Spleen (tissue), 11 donors: ENCODE measurements around the gene NSF. TPM values are rescaled to one million over a fixed set of nuclear protein-coding genes. Genes with fewer than 3 reads are reported as not detected.
"Not testable (repeated sequence)": the region's sequence is repeated elsewhere in the genome, so short reads cannot be mapped to it uniquely, and the experiment has no call there.

Experiments used
- DNase-seq: peaks from one replicate; pipeline ENCODE4 v3.0.0-alpha.2; 2020
- H3K27ac ChIP-seq, 8 donors: fragments of 200-600 bp; sonication (generic) in 7 of 8; 1 replicate in 4 of 8; 2 replicates in 4 of 8; pipeline versions ENCODE4 v1.5.0 to v1.8.0; 2016 to 2021; ENCODE audit warnings: inconsistent platforms in 4 of 8, mild to moderate bottlenecking in 4 of 8, moderate library complexity in 1 of 8
- H3K27me3 ChIP-seq, 7 donors: fragments of 200-600 bp; sonication (generic) in 6 of 7; replicated peaks in 1 of 7; 1 replicate in 4 of 7; 2 replicates in 3 of 7; pipeline versions ENCODE4 v1.5.0 to v1.8.0; 2016 to 2021; ENCODE audit warnings: inconsistent platforms in 3 of 7, mild to moderate bottlenecking in 1 of 7
- H3K36me3 ChIP-seq, 6 donors: fragments of 200-600 bp; sonication (generic) in 5 of 6; 1 replicate in 4 of 6; 2 replicates in 2 of 6; pipeline versions ENCODE4 v1.5.0 to v1.8.0; 2016 to 2021; ENCODE audit warnings: inconsistent platforms in 2 of 6
- H3K4me1 ChIP-seq, 6 donors: fragments of 200-600 bp; sonication (generic) in 5 of 6; 1 replicate in 3 of 6; 2 replicates in 3 of 6; pipeline versions ENCODE4 v1.5.0 to v1.8.0; 2016 to 2021; ENCODE audit warnings: inconsistent platforms in 3 of 6
- H3K4me3 ChIP-seq, 8 donors: fragments of 200-600 bp; sonication (generic) in 7 of 8; 1 replicate in 4 of 8; 2 replicates in 4 of 8; pipeline versions ENCODE4 v1.5.0 to v1.8.0; 2016 to 2021; ENCODE audit warnings: inconsistent platforms in 4 of 8, mild to moderate bottlenecking in 4 of 8, moderate library complexity in 2 of 8
- H3K9me3 ChIP-seq, 8 donors: fragments of 200-600 bp; sonication (generic) in 7 of 8; 1 replicate in 4 of 8; 2 replicates in 4 of 8; pipeline versions ENCODE4 v1.5.0 to v1.8.0; 2016 to 2021; ENCODE audit warnings: inconsistent platforms in 4 of 8
- CTCF ChIP-seq, 11 experiments: fragments of 200-600 bp in 7 of 11; fragments of 450-650 bp in 4 of 11; sonication (generic) in 4 of 11; IDR thresholded peaks in 8 of 11; conservative IDR thresholded peaks in 3 of 11; 1 replicate in 7 of 11; 2 replicates in 4 of 11; pipeline versions ENCODE4 v1.4.0 to v1.8.0; 2016 to 2021; ENCODE audit warnings: antibody characterized with exemption in 11 of 11, inconsistent platforms in 4 of 11, mild to moderate bottlenecking in 1 of 11
- WGBS, 5 donors: extraction: QIAGEN DNeasy Blood & Tissue Kit in 3 of 5; methylation state at CpG; one replicate each; pipeline versions ENCODE4 v1.1.5 to v1.1.7; 2013 to 2018; 5-methylcytosine and 5-hydroxymethylcytosine counted together
- intact Hi-C: fragments of 100-400 bp; cut with DNase I; formaldehyde crosslinking; loops from one replicate; pipeline ENCODE4 v1.15.0; 2023; ENCODE audit warnings: low total_unique reads
- polyA plus RNA-seq, 3 donors: library from polyadenylated mRNA; stranded (reverse); fragments of 200-250 nt; gene quantifications; one replicate each; pipeline ENCODE4 v1.2.1, GENCODE V29; 2013
- total RNA-seq, 7 donors: library from RNA; depleted of rRNA in 3 of 7; stranded (reverse); fragments of >200 nt in 3 of 7; fragmentation: NEBNext Ultra II Directional in 4 of 7; extraction: Animal tissue kit (Norgen Biotek cat#: 25700) in 4 of 7; gene quantifications; one replicate each; pipeline versions ENCODE4 v1.1.0 to v1.2.1, GENCODE V29; 2016 to 2021
- donor health status: healthy with polysubstance abuse.
- donor health status: DM: no; HTN: no; CAD: no; lungs with moderate emphysema.
- donor health status: DM: no; HTN: no; CAD: no.
- donor health status: Bipolar disorder and iron deficiency.
- donor health status: healthy.
- donor health status: DM: no; HTN: no; CAD: no.
- donor health status: DM: yes; HTN: yes; CAD: no.

NSF gene
- total and polyA plus RNA-seq, 10 donors = 8.7 to 57.6 (median 42.4) TPM

GRCh38 chr17:46623790-46624189 is 33.3 kb downstream of the NSF start:
- DNase-seq, H3K36me3 ChIP-seq, H3K9me3 ChIP-seq, H3K27me3 ChIP-seq, H3K27ac ChIP-seq, H3K4me1 ChIP-seq, intact Hi-C loops, H3K4me3 ChIP-seq: not testable (repeated sequence)
- no CpG with 5 or more reads among the region's 2 CpGs for WGBS, 5 donors

DNA sequence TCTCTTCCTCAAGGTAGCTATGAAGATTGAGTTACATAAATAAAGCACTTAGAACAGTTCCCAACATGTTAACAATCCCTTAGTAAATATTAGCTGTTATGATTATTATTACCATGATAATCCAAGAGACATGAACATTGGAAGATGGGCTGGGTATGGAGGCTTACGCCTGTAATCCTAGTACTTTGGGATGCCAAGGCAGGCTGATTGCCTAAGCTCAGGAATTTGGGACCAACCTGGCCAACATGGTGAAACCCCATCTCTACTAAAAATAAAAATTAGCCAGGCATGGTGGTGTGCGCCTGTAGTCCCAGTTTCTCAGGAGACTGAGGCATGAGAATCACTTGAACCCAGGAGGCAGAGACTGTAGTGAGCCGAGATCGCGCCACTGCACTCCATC is 34.3 kb downstream of the NSF start:
- intact Hi-C loops, H3K27me3 ChIP-seq, H3K27ac ChIP-seq, H3K4me1 ChIP-seq, H3K36me3 ChIP-seq, H3K9me3 ChIP-seq, DNase-seq, H3K4me3 ChIP-seq: not testable (repeated sequence)
- no CpG with 5 or more reads among the region's 5 CpGs for WGBS, 5 donors

- WGBS, 5 donors = 60% methylated on average over 2 of the region's 2 CpGs; no CpG with 5 or more reads in 4 of the 5 donors
- H3K27me3 ChIP-seq, H3K4me3 ChIP-seq, intact Hi-C loops, H3K36me3 ChIP-seq, DNase-seq, H3K27ac ChIP-seq, H3K4me1 ChIP-seq, H3K9me3 ChIP-seq: not testable (repeated sequence)
These were observed 37.0 kb downstream of the NSF start for GRCh38 chr17:46627452-46627851.

DNA sequence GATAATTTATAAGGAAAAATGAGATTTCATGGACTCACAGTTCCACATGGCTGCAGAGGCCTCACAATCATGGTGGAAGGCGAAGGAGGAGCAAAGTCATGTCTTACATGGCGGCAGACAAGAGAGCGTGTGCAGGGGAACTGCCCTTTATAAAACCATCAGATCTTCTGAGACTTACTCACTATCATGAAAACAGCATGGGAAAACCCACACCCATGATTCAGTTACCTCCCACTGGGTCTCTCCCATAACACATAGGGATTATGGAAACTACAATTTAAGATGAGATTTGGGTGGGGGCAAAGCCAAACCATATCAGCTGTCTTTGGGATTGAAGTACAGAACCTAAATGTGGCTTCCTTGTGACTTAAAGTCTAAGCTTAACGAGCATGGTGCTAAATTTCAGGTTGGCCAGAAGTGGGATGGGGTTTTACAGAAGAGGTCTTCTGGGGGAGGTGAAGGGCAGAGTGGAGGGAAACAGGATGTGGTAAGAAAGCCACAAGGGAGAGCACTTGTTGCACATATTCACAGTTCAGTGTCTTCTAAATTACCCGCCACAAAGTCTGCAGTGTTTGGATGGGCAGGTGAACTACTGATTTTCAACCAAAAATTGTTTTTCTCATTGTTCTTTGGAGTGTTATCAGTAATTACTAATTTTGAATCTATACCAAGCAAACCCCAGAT is 38.4 kb downstream of the NSF start:
- H3K36me3 ChIP-seq, DNase-seq, H3K27ac ChIP-seq, H3K27me3 ChIP-seq, intact Hi-C loops, H3K4me1 ChIP-seq, H3K9me3 ChIP-seq, H3K4me3 ChIP-seq: not testable (repeated sequence)
- WGBS, 5 donors = no CpG with 5 or more reads among the region's 5 CpGs

DNA sequence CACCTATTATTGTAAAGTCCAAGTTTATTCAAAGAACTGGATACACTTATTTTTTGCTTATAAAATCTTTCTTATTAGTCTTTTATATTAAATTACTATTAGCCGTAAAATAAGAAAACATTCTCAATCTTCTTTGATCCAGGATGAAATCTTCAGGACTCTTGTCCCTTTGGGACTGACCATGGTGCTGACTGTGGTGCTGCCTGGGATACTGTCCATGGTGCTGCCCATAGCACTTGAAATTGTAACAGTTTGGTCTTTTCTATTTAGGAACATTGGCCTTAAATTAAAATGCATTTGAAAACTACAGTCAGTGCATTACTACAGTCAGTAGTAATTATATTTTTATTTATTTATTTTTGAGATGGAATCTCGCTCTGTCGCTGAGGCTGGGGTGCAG is 41.7 kb downstream of the NSF start:
- H3K27me3 ChIP-seq, H3K4me1 ChIP-seq, DNase-seq, H3K4me3 ChIP-seq, H3K27ac ChIP-seq, H3K36me3 ChIP-seq, intact Hi-C loops, H3K9me3 ChIP-seq: not testable (repeated sequence)
- no CpG with 5 or more reads among the region's 3 CpGs for WGBS, 5 donors

GRCh38 chr17:46634844-46635243 is 44.4 kb downstream of the NSF start:
- intact Hi-C loops, H3K27ac ChIP-seq: not testable (repeated sequence)

GRCh38 chr17:46641861-46642656 is 51.6 kb downstream of the NSF start:
- intact Hi-C loops, H3K36me3 ChIP-seq, H3K27me3 ChIP-seq, H3K4me3 ChIP-seq, H3K9me3 ChIP-seq, H3K4me1 ChIP-seq, H3K27ac ChIP-seq, DNase-seq: not testable (repeated sequence)
- peak in 3 of 11 experiments; percentile 7 to 23 (median 17) for TF ChIP-seq CTCF (IDR thresholded peaks at IDR 0.05 in 8 of 11, conservative IDR thresholded peaks at IDR 0.05 in 3 of 11)
- WGBS, 5 donors = 10 to 40% methylated on average over 1 of the region's 2 CpGs; no CpG with 5 or more reads in 3 of the 5 donors

More at GRCh38 chr17:46634844-46635243, 44.4 kb downstream of the NSF start:
- H3K4me1 ChIP-seq, DNase-seq, H3K36me3 ChIP-seq, H3K27me3 ChIP-seq, H3K9me3 ChIP-seq, H3K4me3 ChIP-seq: not testable (repeated sequence)

DNA sequence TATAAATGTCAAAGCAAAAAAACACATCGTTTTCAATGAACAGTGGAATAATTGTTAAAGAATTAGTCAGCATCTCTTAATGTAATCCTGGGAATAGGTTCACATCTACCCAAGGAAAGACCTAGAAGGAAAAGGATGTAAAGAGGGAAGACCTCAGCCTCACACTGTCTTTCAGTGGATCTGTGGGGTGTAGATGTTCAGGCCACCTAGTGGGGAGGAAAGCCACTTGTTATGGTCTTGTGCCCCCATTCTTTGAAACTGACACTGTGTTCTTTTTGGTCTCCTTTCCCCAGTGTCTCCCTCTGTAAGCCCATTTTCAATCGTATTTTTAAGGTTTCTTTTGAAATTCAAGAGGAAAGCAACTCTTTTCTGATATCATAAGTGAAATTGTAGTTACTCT is 56.8 kb downstream of the NSF start:
- intact Hi-C loops, H3K4me1 ChIP-seq, H3K4me3 ChIP-seq, H3K27me3 ChIP-seq, DNase-seq, H3K27ac ChIP-seq, H3K36me3 ChIP-seq, H3K9me3 ChIP-seq: not testable (repeated sequence)
- WGBS, 5 donors = no CpG with 5 or more reads among the region's 2 CpGs

- H3K4me3 ChIP-seq, H3K9me3 ChIP-seq, intact Hi-C loops, DNase-seq, H3K36me3 ChIP-seq, H3K27ac ChIP-seq, H3K4me1 ChIP-seq, H3K27me3 ChIP-seq: not testable (repeated sequence)
- WGBS, 5 donors = no CpG with 5 or more reads among the region's 2 CpGs
These were observed 57.3 kb downstream of the NSF start for GRCh38 chr17:46647688-46648278.

- H3K36me3 ChIP-seq, H3K27ac ChIP-seq, intact Hi-C loops, H3K4me1 ChIP-seq, H3K4me3 ChIP-seq, H3K9me3 ChIP-seq, H3K27me3 ChIP-seq: not testable (repeated sequence)
- DNase-seq = peak; percentile 4
- 89 to 98% (median 96%) methylated on average over 6 to 7 of the region's 7 CpGs for WGBS, 5 donors
These were observed 58.8 kb downstream of the NSF start for GRCh38 chr17:46649246-46649645.
